ENCODE data around the gene SPATA12. TPM values are rescaled to one million over a fixed set of nuclear protein-coding genes. Genes with fewer than 3 reads are reported as not detected.

Gene SPATA12
- total RNA-seq, 4 donors from 2014 or later = not detected

DNA sequence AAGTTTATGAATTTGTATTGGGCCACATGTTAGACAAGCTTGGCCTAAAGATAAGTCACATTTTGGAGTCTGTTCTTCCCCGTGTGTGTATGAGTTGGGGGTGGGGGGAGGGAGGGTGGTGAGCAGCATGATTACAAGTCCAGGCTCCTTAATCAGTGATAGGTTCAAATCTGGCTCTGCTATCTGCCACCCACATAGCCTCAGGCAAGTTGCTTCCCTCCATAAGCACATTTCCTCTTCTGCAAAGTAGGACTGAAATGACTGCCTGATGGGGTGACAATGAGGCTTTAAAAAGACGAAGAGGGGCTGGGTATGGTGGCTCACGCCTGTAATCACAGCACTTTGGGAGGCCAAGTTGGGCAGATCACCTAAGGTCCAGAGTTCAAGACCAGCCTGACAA is 1.1 kb upstream of the SPATA12 start:
- TF ChIP-seq, protein P1, sequence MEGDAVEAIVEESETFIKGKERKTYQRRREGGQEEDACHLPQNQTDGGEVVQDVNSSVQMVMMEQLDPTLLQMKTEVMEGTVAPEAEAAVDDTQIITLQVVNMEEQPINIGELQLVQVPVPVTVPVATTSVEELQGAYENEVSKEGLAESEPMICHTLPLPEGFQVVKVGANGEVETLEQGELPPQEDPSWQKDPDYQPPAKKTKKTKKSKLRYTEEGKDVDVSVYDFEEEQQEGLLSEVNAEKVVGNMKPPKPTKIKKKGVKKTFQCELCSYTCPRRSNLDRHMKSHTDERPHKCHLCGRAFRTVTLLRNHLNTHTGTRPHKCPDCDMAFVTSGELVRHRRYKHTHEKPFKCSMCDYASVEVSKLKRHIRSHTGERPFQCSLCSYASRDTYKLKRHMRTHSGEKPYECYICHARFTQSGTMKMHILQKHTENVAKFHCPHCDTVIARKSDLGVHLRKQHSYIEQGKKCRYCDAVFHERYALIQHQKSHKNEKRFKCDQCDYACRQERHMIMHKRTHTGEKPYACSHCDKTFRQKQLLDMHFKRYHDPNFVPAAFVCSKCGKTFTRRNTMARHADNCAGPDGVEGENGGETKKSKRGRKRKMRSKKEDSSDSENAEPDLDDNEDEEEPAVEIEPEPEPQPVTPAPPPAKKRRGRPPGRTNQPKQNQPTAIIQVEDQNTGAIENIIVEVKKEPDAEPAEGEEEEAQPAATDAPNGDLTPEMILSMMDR (IDR thresholded peaks at IDR 0.05) = no peak
- no peak for TF ChIP-seq POLR2A (IDR thresholded peaks at IDR 0.05)
- no peak for TF ChIP-seq EP300 (IDR thresholded peaks at IDR 0.05)
- TF ChIP-seq POLR2AphosphoS5 (IDR thresholded peaks at IDR 0.05) = no peak
- H3K4me1 ChIP-seq = peaks cover 0 to 51% (median 19%) of the 10 kb centered on the region in 3 donors
- H3K9me3 ChIP-seq = no peaks in the 10 kb centered on the region
- no peaks in the 10 kb centered on the region for H3K27me3 ChIP-seq
- WGBS, 2 donors (ENCODE audit: low coverage in 1 of 2) = 68% methylated on average over 2 of the region's 3 CpGs; no CpG with 5 or more reads in 1 of the 2 donors
- ATAC-seq = no peak
- H3K27ac ChIP-seq = peak overlapping the region in 1 of 4 donors; percentile 54
- no peak overlapping the region for H3K4me3 ChIP-seq
- H3K36me3 ChIP-seq = no peaks in the 10 kb centered on the region

DNA sequence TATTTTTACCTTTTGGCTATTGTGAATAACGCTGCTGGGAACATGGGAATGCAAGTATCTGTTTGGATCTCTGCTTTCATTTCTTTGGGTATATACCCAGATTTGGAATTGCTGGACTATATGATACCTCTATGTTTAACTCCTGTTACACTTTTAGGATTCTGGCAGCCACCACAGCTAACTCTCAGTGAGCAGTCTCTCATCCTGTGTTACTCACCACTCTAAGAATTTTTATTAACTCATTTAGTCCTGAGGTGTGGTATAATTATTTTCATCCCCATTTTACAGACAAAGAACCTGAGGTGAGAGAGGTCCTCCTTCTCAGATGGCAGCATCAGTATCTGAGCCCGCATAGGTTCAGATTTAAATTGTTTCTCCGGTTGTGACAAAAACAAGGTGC is 1.1 kb downstream of the SPATA12 start:
- TF ChIP-seq POLR2A (IDR thresholded peaks at IDR 0.05) = no peak
- TF ChIP-seq POLR2AphosphoS5 (IDR thresholded peaks at IDR 0.05) = no peak
- no peak for TF ChIP-seq EP300 (IDR thresholded peaks at IDR 0.05)
- TF ChIP-seq, protein P1 (IDR thresholded peaks at IDR 0.05) = no peak
- no peaks in the 10 kb centered on the region for H3K27me3 ChIP-seq
- WGBS, 2 donors (ENCODE audit: low coverage in 1 of 2) = 51 to 86% methylated on average over 3 of the region's 3 CpGs
- ATAC-seq = no peak
- H3K27ac ChIP-seq = peak overlapping the region in 3 of 4 donors; percentile 69 to 74 (median 71)
- peaks cover 0 to 53% (median 19%) of the 10 kb centered on the region in 3 donors for H3K4me1 ChIP-seq
- no peaks in the 10 kb centered on the region for H3K9me3 ChIP-seq
- no peak overlapping the region for H3K4me3 ChIP-seq
- no peaks in the 10 kb centered on the region for H3K36me3 ChIP-seq

DNA sequence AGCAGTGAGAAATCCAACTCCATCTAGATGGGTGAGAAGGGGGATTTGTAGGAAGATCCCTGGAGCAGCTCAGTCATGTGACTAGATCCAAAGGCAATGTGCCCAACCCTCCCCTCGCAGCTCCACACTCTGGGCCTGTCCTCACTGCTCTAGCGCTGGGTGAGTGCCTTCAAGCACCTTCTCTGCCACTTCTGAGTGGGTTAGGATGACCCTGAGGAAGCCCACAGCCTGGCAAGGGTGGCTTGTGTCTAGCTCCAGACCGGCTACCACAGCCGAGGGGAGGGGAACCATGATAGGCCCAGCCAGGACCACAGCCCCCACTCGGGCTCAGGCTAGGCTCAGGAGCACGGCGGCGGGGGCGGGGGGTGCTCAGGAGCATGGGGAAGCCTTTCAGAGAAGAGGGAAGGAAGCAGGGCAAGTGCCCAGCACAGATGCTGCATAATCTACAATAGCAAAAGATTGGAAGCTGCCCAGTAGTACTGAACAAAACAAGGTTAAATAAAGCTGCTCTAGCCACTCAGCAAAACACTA is 1.7 kb downstream of the SPATA12 start:
- no peaks in the 10 kb centered on the region for H3K27me3 ChIP-seq
- peaks cover 0 to 53% (median 19%) of the 10 kb centered on the region in 3 donors for H3K4me1 ChIP-seq
- 15% methylated on average over 4 of the region's 9 CpGs; no CpG with 5 or more reads in 1 of the 2 donors for WGBS, 2 donors (ENCODE audit: low coverage in 1 of 2)
- no peaks in the 10 kb centered on the region for H3K36me3 ChIP-seq
- H3K4me3 ChIP-seq = no peak overlapping the region
- H3K9me3 ChIP-seq = no peaks in the 10 kb centered on the region
- no peak for ATAC-seq
- TF ChIP-seq, protein P1 (IDR thresholded peaks at IDR 0.05) = no peak
- no peak for TF ChIP-seq POLR2AphosphoS5 (IDR thresholded peaks at IDR 0.05)
- H3K27ac ChIP-seq = peak overlapping the region in 3 of 4 donors; percentile 69 to 74 (median 71)

DNA sequence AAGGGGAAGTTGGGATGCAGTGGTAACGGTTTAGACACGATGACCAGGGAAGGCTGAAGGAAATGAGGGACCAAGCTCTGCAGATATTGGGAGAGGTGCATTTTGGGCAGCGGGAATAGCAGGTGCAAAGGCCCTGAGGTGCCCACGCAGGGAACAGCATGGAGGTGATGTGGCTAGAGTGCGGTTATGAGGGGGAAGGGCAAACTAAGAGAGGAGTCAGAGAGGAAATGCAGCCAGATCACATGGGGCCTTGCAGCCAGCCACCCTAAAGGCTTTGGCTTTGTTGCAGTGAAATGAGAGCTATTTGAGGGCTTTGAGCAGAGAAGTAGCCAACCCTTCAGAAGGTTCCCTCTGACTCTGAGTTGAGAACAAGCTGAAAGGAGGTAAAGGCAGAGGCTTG is 2.6 kb downstream of the SPATA12 start:
- H3K9me3 ChIP-seq = no peaks in the 10 kb centered on the region
- peaks cover 0 to 62% (median 23%) of the 10 kb centered on the region in 3 donors for H3K4me1 ChIP-seq
- WGBS, 2 donors (ENCODE audit: low coverage in 1 of 2) = 86 to 92% methylated on average over 5 of the region's 5 CpGs
- TF ChIP-seq EP300 (IDR thresholded peaks at IDR 0.05) = no peak
- TF ChIP-seq, protein P1 (IDR thresholded peaks at IDR 0.05) = no peak
- no peak for TF ChIP-seq POLR2AphosphoS5 (IDR thresholded peaks at IDR 0.05)
- no peak for TF ChIP-seq POLR2A (IDR thresholded peaks at IDR 0.05)
- H3K27ac ChIP-seq = peak overlapping the region in 1 of 4 donors; percentile 71
- ATAC-seq = no peak
- H3K27me3 ChIP-seq = no peaks in the 10 kb centered on the region
- H3K4me3 ChIP-seq = no peak overlapping the region
- H3K36me3 ChIP-seq = no peaks in the 10 kb centered on the region

DNA sequence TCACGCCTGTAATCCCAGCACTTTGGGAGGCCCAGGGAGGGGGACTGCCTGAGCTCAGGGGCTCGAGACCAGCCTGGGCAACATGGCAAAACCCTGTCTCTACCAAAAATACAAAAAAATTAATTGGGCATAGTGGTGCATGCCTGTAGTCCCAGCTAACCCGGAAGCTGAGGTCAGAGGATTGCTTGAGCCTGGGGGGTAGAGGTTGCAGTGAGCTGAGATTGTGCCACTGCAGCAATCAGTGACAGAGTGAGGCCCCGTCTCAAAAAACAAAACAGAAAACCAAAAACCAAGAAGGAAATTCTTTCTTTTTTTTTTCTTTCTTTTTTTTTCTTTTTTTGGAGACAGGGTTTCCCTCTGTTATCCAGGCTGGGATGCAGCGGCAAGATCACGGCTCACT is 3.5 kb downstream of the SPATA12 start:
- no peak for ATAC-seq
- H3K27me3 ChIP-seq = no peaks in the 10 kb centered on the region
- H3K9me3 ChIP-seq = no peaks in the 10 kb centered on the region
- peaks cover 0 to 71% (median 32%) of the 10 kb centered on the region in 3 donors for H3K4me1 ChIP-seq
- H3K27ac ChIP-seq = no peak overlapping the region
- TF ChIP-seq EP300 (IDR thresholded peaks at IDR 0.05) (no peak), POLR2AphosphoS5 (IDR thresholded peaks at IDR 0.05) (no peak)
- TF ChIP-seq, protein P1 (IDR thresholded peaks at IDR 0.05) = no peak
- no peaks in the 10 kb centered on the region for H3K36me3 ChIP-seq
- H3K4me3 ChIP-seq = no peak overlapping the region
- 78 to 93% methylated on average over 3 to 6 of the region's 6 CpGs for WGBS, 2 donors (ENCODE audit: low coverage in 1 of 2)

All from gastroesophageal sphincter (tissue), 4 donors.